ES-I3 (cell line): Measurements from ENCODE around the gene MYG1.
A peak's percentile ranks its signal among the peaks of the same experiment; 100 is the strongest.
"Not testable (repeated sequence)": the region's sequence is repeated elsewhere in the genome, so short reads cannot be mapped to it uniquely, and the experiment has no call there.

ENCODE experiments used
- H3K36me3 ChIP-seq: 2 replicates; pipeline ENCODE4 v1.6.1; 2013; ENCODE audit warnings: mild to moderate bottlenecking, low read length, control low read depth, moderate library complexity; ENCODE audit not compliant: insufficient read depth
- H3K4me1 ChIP-seq: 2 replicates; pipeline ENCODE4 v1.6.1; 2013; ENCODE audit warnings: mild to moderate bottlenecking, control low read depth, low read length; ENCODE audit not compliant: insufficient read depth
- H3K9ac ChIP-seq: 2 replicates; pipeline ENCODE4 v1.6.1; 2013; ENCODE audit warnings: low read depth, mild to moderate bottlenecking, low read length, moderate library complexity
- H3K9me3 ChIP-seq: 2 replicates; pipeline ENCODE4 v1.6.1; 2013; ENCODE audit warnings: mild to moderate bottlenecking, low read length, moderate library complexity; ENCODE audit not compliant: control insufficient read depth, insufficient read depth

Gene MYG1

GRCh38 chr12:53297106-53297505 lies 2.4 kb upstream of the MYG1 start:
- peaks cover 11% of the 10 kb centered on the region; the same call in 1 of the 2 replicates for H3K36me3 ChIP-seq
- not testable (repeated sequence) for H3K9ac ChIP-seq, H3K9me3 ChIP-seq, H3K4me1 ChIP-seq

DNA sequence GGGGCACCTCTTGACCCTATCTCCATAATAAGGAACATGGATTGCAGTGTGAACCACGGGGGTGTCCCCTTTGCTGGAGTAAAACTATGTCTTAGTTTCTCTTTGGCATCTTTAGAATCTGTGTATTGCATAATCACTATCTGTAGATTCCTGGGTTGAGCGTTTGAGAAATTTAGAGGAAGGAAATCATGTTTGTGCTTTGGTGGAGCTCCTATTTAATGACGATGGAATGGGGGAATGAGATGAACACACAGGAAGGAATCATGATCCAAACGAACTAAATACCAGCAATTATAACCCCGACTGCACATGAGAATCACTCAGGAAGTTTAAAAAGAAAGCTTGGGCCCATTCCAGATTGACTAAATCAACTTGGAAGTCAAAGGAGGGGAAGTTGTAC lies 1.3 kb upstream of the MYG1 start:
- H3K4me1 ChIP-seq = peaks cover 3% of the 10 kb centered on the region; the same call in 1 of the 2 replicates
- no peaks in the 10 kb centered on the region for H3K9me3 ChIP-seq
- H3K36me3 ChIP-seq = peaks cover 11% of the 10 kb centered on the region; the same call in 1 of the 2 replicates
- H3K9ac ChIP-seq = no peak overlapping the region

DNA sequence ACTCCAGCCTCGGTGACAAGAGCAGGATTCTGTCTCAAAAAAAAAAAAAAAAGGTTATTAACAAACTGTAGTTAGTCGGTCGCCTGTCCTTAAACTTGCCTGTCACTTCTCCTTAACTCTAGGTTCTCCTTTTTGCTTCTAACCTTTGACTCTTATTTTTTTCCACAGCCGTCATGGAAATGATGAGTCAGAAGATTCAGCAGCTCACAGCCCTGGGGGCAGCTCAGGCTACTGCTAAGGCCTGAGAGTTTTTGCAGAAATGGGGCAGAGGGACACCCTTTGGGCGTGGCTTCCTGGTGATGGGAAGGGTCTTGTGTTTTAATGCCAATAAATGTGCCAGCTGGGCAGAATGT lies 418 bp upstream of the MYG1 start:
- peaks cover 11% of the 10 kb centered on the region; the same call in 1 of the 2 replicates for H3K36me3 ChIP-seq
- peaks cover 3% of the 10 kb centered on the region; the same call in 1 of the 2 replicates for H3K4me1 ChIP-seq
- peak overlapping the region; percentile 71; the same call in 1 of the 2 replicates for H3K9ac ChIP-seq
- no peaks in the 10 kb centered on the region for H3K9me3 ChIP-seq

DNA sequence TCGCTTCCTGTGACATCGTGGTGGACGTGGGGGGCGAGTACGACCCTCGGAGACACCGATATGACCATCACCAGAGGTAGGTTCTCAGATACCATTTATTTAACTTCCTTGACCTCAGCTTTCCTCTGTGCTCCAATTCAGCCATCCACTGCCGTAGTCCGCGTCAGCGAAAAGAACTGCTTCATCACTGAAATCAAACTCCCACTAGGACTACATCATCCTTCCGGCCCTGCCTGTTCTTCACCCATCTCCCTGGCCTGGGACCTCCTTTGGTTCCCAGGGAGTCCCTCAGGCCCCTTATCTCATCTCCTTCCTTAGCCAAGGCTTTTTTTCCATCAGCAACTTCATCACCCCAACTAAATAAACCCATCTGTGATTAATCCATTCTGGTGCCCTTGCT lies 692 bp downstream of the MYG1 start:
- Histone ChIP-seq H3K4me1 (peaks cover 3% of the 10 kb centered on the region; the same call in 1 of the 2 replicates), H3K36me3 (peaks cover 13% of the 10 kb centered on the region), H3K9ac (peak overlapping the region; percentile 71), H3K9me3 (no peaks in the 10 kb centered on the region)

DNA sequence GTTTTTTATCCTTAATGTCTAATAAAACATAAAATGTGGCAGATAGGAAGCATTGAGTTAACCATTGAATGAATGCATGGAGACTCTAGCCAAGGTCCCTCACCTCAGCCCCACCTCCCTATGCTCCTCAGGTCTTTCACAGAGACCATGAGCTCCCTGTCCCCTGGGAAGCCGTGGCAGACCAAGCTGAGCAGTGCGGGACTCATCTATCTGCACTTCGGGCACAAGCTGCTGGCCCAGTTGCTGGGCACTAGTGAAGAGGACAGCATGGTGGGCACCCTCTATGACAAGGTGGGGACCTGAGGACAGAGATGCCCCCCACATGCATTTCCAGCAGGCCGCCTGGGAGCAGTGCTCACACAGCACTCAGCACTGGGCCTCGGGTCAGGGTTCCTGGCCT lies 3.4 kb downstream of the MYG1 start:
- no peak overlapping the region for H3K9ac ChIP-seq
- H3K36me3 ChIP-seq = peaks cover 20% of the 10 kb centered on the region

GRCh38 chr12:53306826-53307225 lies 7.3 kb downstream of the MYG1 start:
- H3K4me1 ChIP-seq = no peaks in the 10 kb centered on the region
- peaks cover 13% of the 10 kb centered on the region; the same call in 1 of the 2 replicates for H3K36me3 ChIP-seq
- H3K9ac ChIP-seq = no peak overlapping the region
- no peaks in the 10 kb centered on the region for H3K9me3 ChIP-seq

More for the DNA sequence above, 3.4 kb downstream of the MYG1 start:
- no peaks in the 10 kb centered on the region for H3K9me3 ChIP-seq
- peaks cover 3% of the 10 kb centered on the region; the same call in 1 of the 2 replicates for H3K4me1 ChIP-seq

- Histone ChIP-seq H3K9me3 (no peaks in the 10 kb centered on the region), H3K36me3 (peaks cover 13% of the 10 kb centered on the region; the same call in 1 of the 2 replicates), H3K4me1 (no peaks in the 10 kb centered on the region), H3K9ac (no peak overlapping the region)
These were observed 8.8 kb downstream of the MYG1 start for GRCh38 chr12:53308276-53308675.

GRCh38 chr12:53313996-53314395 lies 14.5 kb downstream of the MYG1 start:
- Histone ChIP-seq H3K9me3 (no peaks in the 10 kb centered on the region), H3K36me3 (no peaks in the 10 kb centered on the region; the same call in 1 of the 2 replicates), H3K4me1 (no peaks in the 10 kb centered on the region), H3K9ac (no peak overlapping the region)

GRCh38 chr12:53320352-53321195 lies 21.1 kb downstream of the MYG1 start:
- Histone ChIP-seq H3K4me1 (peaks cover 6% of the 10 kb centered on the region; the same call in 1 of the 2 replicates), H3K9me3 (no peaks in the 10 kb centered on the region), H3K9ac (peak overlapping the region; percentile 96), H3K36me3 (no peaks in the 10 kb centered on the region; the same call in 1 of the 2 replicates)

DNA sequence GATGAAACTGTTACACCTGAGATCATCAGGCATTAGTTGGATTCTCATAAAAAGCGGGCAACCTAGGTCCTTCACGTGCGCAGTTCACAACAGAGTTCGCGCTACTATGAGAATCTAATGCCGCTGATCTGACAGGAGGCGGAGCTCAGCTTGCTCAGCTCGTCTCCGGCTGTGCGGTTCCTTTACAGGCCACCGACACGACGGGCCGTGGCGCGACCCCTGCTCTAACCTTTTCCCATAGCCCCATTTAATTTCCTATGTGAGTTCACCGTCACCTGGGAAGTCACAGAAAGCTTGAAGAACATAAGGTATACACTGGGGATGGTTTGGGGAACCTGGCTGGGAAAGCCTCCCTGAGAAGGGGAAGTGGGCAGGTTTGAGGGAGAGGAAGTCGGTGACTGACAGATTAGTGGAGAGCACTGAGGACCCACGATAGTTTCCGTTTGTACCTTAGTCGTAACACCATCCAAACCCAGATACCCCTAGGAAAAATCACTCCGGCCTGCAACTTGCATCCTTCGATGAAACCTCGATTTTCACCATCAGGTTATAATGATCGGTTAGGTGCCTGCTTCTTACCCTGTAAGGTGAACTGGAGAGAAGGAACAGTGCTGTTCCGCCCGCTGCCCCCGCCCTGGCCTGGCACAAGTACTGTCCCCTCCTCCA lies 24.8 kb downstream of the MYG1 start:
- peak overlapping the region; percentile 48 for H3K9ac ChIP-seq
- H3K4me1 ChIP-seq = peaks cover 11% of the 10 kb centered on the region; the same call in 1 of the 2 replicates
- H3K9me3 ChIP-seq = no peaks in the 10 kb centered on the region
- H3K36me3 ChIP-seq = no peaks in the 10 kb centered on the region

- Histone ChIP-seq H3K36me3 (no peaks in the 10 kb centered on the region), H3K9me3 (no peaks in the 10 kb centered on the region), H3K4me1 (peaks cover 11% of the 10 kb centered on the region; the same call in 1 of the 2 replicates), H3K9ac (peak overlapping the region; percentile 48)
These were observed 25.4 kb downstream of the MYG1 start for GRCh38 chr12:53324779-53325510.

DNA sequence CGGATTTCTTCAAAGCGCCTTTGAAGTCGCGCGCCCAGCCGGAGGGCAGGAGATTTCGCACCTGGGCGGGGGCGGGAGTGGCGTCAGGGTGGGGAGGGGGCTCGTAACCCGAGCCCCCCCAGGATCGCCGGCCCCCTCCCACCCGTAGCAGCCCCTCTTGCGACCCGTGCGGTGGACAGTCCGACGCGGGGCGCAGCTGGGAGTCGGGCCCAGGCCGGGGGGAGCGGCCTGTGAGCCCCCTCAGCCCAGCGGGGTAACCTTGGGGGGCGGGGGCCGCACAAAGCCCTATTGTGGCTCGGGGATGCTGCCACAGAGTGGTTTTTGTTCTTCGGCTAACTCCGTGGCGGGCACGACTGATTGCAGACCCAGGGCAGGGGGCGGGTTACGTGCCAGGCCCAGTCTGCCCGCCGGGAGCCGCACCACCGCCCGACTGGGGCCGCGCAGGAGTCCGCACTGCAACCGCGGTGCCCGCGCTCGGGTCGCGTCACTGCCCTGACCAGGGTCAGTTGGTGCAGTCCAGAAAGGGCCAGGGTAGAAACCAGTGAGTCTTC lies 26.1 kb downstream of the MYG1 start:
- H3K4me1 ChIP-seq = peaks cover 6% of the 10 kb centered on the region; the same call in 1 of the 2 replicates
- H3K9ac ChIP-seq = peak overlapping the region; percentile 48
- H3K36me3 ChIP-seq = no peaks in the 10 kb centered on the region
- H3K9me3 ChIP-seq = no peaks in the 10 kb centered on the region

GRCh38 chr12:53326460-53327185 lies 27.1 kb downstream of the MYG1 start:
- Histone ChIP-seq H3K9ac (peak overlapping the region; percentile 48; the same call in 1 of the 2 replicates), H3K9me3 (no peaks in the 10 kb centered on the region), H3K4me1 (peaks cover 4% of the 10 kb centered on the region; the same call in 1 of the 2 replicates), H3K36me3 (no peaks in the 10 kb centered on the region)
